Transverse colon (tissue), 4 donors: ENCODE data around the gene CERK.

ENCODE experiments used
- EP300 ChIP-seq: sonication (generic); formaldehyde crosslinking; IDR thresholded peaks from one replicate; pipeline ENCODE4 v1.6.1; 2017; ENCODE audit warnings: antibody characterized with exemption, low read depth
- POLR2A ChIP-seq: fragments of 450-650 bp; IDR thresholded peaks from one replicate; pipeline ENCODE4 v1.6.1; 2016; ENCODE audit warnings: antibody characterized with exemption, mild to moderate bottlenecking, moderate library complexity
- POLR2AphosphoS5 ChIP-seq, 3 donors: sonication (generic); formaldehyde crosslinking; IDR thresholded peaks; one replicate each; pipeline ENCODE4 v1.6.1; 2016; ENCODE audit warnings: antibody characterized with exemption in 3 of 3
- TF ChIP-seq, protein P1 (sequence below), 5 experiments: fragments of 200-600 bp in 3 of 5; fragments of 450-650 bp in 2 of 5; sonication (generic) in 3 of 5; IDR thresholded peaks; 1 replicate in 2 of 5; 2 replicates in 3 of 5; pipeline ENCODE4 v1.5.1; 2016 to 2017; ENCODE audit warnings: antibody characterized with exemption in 5 of 5, inconsistent platforms in 3 of 5, mild to moderate bottlenecking in 2 of 5, moderate library complexity in 1 of 5

- no peak for TF ChIP-seq POLR2A
- TF ChIP-seq, protein P1, sequence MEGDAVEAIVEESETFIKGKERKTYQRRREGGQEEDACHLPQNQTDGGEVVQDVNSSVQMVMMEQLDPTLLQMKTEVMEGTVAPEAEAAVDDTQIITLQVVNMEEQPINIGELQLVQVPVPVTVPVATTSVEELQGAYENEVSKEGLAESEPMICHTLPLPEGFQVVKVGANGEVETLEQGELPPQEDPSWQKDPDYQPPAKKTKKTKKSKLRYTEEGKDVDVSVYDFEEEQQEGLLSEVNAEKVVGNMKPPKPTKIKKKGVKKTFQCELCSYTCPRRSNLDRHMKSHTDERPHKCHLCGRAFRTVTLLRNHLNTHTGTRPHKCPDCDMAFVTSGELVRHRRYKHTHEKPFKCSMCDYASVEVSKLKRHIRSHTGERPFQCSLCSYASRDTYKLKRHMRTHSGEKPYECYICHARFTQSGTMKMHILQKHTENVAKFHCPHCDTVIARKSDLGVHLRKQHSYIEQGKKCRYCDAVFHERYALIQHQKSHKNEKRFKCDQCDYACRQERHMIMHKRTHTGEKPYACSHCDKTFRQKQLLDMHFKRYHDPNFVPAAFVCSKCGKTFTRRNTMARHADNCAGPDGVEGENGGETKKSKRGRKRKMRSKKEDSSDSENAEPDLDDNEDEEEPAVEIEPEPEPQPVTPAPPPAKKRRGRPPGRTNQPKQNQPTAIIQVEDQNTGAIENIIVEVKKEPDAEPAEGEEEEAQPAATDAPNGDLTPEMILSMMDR (IDR thresholded peaks at IDR 0.05), result no peak
- no peak for TF ChIP-seq POLR2AphosphoS5 (IDR thresholded peaks at IDR 0.05)
- no peak for TF ChIP-seq EP300
Observed at GRCh38 chr22:46769191-46769675, 31.2 kb upstream of the CERK start.
